Erythroblast (primary cell): Measurements from ENCODE around the gene OSBPL10.

Experiments used
- GATA1 ChIP-seq: IDR thresholded peaks from 2 replicates; pipeline ENCODE4 v1.6.1; 2011; ENCODE audit warnings: low read depth, mild to moderate bottlenecking, control low read depth, low read length, moderate library complexity
- POLR2A ChIP-seq: IDR thresholded peaks from 2 replicates; pipeline ENCODE4 v1.6.1; 2011; ENCODE audit warnings: mild to moderate bottlenecking, low read length

- TF ChIP-seq POLR2A: no peak
- no peak for TF ChIP-seq GATA1
Measured at GRCh38 chr3:31634476-31634875, 346.6 kb downstream of the OSBPL10 start.
